DMS79 treated with DMSO at 0.1 percent for 48 hours (cell line): Measurements from ENCODE around the gene PTPRF.
A peak's percentile ranks its signal among the peaks of the same experiment; 100 is the strongest.
"Not testable (repeated sequence)": the region's sequence is repeated elsewhere in the genome, so short reads cannot be mapped to it uniquely, and the experiment has no call there.

Experiments
- DNase-seq: peaks from one replicate; lab custom pipeline; 2025; lab: John Stamatoyannopoulos, UW

The PTPRF gene

DNA sequence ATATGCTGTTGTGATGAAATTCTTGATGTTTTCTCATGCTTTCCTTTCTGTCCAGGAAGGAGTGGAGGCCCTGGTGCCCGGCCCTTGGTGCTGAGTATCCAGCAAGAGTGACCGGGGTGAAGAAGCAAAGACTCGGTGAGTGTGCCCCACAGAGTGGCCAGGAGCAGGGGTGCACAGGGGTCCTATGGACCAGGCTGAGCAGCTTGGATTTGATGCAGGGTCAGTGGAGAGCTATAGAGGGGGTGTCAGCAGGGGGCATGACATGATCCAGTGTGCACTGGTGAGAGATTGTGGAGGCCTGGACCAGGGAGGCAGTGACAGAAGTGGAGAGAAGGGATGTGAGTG is 7.4 kb downstream of the PTPRF start:
- no peak for DNase-seq

GRCh38 chr1:43538969-43539368 is 8.3 kb downstream of the PTPRF start:
- no peak for DNase-seq

DNA sequence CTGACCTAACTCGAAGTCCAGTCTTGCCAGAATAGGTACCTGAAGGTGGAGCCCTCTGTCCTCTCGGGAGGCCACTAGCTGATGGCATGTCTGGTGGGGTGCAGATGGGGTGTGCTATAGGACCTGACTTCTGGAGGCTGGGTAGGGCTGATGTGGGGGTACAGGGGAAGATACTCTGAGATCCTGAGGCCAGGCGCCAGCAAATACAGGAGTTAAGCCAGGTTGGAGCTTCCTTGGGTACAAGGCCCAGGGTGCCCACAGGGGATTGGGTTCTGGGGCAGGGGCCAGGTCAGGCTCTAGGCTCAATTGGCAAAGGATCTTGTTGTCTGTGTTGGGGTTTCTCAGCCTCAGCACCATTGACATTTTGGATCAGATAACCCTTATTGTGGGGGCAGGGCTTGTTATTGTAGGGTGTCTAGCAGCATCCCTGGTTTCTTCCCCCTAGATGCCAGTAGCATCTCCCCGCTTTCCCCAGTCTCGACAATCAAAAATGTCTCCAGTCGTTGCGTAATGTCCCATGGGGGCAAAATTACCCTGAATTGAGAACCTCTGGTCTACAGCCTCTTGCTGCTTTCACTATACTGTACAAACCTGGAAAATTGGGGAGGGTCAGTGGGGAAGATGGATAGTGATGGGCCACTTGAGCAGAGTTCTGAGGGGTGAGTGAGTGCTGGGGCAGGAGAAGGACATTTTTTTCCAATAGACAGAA is 9.2 kb downstream of the PTPRF start:
- no peak for DNase-seq

GRCh38 chr1:43540653-43541071 is 10.0 kb downstream of the PTPRF start:
- no peak for DNase-seq

- DNase-seq = no peak
Observed at GRCh38 chr1:43541141-43541540, 10.5 kb downstream of the PTPRF start.

DNA sequence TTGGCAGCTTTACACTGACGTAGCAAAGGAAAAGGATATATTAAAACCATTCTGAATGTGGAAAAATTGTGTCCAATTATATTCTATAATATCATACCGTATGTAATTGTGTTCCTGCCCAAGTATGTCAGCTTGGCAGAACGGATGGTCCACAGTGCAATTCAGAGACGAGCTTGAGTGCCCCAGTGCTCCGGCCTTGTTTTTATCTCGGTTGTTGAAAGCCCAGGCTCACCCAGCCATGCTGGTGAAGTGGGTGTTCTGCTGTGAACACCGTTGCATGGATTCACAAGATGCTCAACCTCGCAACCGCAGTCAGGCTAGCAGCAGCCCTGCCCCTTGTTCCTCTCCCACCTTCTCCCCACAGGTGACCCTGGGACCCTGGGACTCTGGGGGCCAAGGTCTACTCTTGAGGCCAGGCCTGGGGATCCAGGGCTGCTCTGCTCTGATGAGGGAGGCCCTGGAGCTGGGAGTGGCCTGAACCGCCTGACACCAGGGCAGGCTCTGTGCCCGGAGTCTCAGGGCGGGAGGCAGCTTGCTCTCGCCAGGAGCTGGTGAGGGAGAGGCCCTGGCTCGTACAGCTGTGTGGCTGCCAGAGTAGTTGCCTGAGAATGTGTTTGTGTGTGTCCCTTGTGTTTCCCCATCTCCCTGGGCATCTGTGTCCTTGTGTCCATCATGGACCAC is 11.2 kb downstream of the PTPRF start:
- DNase-seq = peak; percentile 78

- no peak for DNase-seq
Observed at GRCh38 chr1:43542527-43543458, 12.1 kb downstream of the PTPRF start.

GRCh38 chr1:43543567-43543966 is 12.9 kb downstream of the PTPRF start:
- DNase-seq = no peak

DNA sequence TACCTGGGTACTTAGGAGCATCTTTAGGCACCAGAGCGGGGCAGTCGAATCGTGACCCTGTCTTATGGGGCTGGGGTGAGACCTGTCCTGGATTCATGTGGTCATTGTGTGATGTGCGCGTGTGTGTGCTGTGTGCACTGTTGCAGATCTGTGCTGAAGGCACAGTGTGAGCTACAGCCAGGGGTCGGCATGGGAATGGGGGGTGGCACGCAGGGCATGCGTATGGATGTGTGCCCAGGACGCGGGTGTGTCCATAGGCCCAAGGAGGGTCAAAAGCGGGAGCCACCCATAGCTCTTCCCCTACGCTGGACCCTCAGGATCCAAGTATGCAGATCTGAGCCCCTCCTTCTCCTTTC is 14.6 kb downstream of the PTPRF start:
- no peak for DNase-seq

DNA sequence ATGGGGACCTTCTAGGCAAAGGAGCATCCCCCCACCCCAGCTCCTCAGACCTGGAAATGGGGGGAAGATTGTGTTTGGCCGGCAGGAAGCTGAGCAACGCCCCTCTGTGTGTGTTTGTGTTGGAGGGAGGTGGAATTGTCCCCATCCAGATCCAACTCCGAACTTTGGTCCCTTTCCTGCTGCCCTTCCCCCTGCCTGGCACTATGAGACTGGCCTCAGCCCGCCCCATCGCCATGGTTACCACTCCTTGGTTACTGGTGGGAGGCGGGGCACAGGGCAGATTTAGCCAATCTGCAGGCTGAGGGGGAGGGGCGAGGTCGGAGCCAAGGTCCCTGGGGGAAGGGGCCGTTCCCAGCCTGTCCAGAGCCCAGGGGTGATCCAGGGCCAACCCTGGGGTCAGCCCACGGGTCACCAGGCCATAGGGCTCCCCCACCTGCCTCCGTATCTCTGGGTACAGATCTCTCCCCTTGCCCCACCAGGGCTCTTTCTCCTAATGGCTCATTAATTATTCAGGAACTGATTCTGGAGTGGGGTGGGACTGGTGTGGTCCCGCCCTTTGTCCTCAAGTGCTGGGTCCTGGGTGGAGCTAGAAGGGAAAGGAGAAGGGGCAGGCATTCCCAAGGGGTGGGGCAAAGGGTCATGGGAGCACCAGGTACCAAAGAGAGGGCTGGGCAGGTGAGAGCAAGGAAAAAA is 15.2 kb downstream of the PTPRF start:
- DNase-seq = peak; percentile 69

GRCh38 chr1:43546388-43547100 is 15.9 kb downstream of the PTPRF start:
- DNase-seq = no peak

DNA sequence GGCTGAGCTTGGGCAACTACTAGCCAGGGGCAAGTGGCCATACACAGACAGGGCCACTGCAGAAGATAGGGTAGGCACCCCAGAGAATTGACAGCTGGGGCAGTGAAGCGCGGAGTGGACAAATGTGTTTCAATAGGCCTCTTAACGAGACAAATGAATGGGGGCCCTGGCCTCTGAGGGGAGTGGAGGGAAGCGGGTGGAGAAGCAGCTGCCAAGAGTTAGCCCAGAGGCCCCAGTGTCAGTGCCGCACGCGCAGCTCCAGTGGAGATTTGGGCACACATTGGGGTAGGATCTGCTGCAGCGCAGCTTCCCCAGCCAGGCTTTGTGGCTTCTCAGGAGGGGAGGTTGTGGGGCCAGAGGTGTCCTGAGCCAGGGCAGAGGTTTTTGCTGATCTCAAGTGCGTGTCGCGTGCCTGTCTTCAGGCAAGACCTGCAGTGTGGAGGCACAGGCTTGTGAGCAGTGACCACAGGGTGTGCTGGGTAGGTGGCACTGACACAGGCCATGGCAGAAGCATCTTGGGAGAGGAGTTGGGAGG is 16.9 kb downstream of the PTPRF start:
- DNase-seq = no peak

DNA sequence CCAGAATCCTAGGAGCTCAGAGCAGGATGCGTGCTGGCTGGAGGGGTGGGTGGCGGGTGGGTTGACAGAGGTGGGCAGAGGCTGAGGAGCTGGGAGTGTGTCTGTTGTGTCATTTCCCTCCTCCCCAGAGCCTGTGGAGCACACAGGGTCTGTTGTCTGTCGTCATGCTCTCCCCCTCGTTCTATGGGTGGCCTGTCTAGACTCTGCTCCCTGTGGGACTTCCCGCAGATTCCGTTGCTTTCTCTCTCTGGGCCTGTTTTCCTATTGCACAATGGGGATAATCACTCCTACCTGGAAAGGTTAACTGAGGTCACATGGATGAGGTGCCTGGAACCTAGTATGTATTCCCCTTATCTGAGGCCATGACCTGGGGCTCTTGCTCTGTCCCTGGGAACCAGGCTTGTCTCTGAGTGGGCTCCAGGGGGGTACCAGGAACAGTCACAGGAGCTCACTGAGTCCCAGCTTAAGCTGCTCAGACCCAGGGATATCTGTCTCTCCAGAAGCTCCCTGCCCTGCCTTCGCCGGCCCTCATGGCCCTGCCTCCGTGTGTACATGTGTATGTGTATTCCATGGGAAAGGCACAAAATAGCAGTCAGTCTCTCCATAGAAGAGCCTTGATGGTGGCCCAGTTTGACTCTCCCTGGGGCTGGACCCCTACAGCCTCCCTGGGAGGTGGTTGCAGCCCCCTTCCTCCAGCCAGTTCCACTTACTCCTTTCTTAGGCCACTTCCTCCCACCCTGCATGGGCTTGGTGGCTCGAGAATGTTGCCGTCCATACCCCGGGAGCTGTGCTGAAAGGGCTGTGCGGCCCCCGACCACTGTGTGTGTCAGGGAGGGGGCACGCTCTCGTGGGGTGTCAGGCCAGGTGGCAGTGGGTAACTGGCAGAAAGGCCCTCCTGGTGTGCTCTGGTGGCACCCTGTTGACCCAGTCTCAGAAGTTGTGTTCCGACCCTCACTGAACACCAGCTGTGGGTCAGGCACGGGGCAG is 17.9 kb downstream of the PTPRF start:
- no peak for DNase-seq

DNA sequence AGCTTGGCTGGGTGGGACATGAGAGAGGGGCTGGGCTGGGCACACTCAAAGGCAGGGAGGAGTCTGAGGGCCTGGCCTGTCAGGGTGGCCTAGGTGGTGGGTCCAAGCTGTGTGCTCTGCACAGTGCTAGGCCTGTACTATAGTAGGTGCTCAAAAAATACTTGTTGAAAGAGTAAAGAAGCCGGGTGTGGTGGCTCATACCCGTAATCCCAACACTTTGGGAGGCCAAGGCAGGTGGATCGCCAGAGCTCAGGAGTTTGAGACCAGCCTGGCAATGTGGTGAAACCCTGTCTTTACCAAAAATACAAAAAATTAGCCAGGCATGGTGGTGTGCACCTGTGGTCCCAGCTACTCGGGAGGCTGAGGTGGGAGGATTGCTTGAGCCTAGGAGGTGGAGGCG is 18.7 kb downstream of the PTPRF start:
- not testable (repeated sequence) for DNase-seq

DNA sequence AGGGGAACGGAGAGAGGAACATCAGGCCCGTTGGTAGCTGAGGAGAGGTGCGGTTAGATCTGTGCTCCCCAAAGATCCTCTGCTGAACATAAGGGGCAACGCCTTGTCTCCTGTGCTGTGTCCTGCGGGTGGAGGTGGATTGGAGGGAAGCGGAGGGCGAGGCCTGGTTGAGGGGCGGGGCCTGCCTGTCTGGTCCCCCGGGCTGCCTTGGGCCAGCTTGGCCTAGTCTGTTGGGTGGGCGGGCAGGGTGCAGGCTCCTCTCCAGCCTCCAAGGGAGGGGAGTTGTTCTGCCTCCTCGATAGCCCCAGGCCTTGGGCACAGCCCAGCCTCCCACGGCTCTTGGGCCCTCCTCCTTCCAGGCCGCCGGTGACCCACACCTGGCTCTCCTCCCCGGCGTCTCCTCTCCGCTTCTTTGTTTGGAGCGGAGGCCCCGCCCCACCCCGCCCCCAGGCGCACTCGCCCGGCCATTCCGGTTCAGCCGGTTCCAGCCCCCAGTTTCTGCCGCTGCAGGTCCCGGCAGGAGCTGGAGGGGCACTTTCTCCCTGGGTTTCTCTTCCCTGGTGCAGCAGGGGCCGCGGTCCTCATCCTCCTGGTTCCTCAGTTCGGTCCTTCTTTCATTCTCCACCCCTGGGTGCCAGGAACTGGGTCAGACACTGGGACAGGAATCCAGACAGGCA is 19.4 kb downstream of the PTPRF start:
- DNase-seq = peak; percentile 97

DNA sequence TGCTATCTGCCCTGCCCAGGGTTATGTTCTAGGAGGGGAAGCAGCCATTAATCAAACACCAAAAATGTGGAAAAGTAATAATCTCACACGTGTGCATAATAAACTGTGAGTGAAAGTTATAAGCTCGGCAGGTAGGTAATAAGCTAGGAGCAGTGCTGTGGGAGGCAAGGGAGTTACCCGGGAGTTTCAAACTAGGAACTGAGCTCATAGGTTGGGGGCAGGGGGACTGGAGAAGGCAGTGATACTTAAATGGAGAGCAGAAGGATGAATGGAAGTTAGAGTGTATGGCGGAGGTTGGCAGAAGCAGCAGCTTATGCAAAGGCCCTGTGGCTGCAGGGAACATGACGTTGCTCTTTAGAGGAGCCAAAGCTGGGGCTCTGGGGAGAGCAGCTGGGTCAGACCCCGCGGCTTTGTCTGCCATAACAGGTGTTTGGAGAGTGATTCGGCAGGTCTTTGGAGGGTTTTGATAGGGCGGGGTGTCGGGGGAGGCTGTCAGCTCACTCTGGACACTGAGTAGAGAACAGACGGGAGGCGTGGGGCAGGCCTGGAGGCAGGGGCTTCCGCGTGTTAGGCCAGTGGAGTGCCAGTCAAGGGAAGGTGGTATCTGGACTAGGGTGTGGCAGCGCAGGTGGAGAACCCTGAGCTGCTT is 20.0 kb downstream of the PTPRF start:
- DNase-seq = no peak

- no peak for DNase-seq
Observed at GRCh38 chr1:43551396-43551888, 20.8 kb downstream of the PTPRF start.

- DNase-seq = no peak
Observed at GRCh38 chr1:43552059-43552742, 21.5 kb downstream of the PTPRF start.
